Metanephros (tissue), 2 donors: ENCODE results near the gene RABL6. TPM values are rescaled to one million over a fixed set of nuclear protein-coding genes. Genes with fewer than 3 reads are reported as not detected.

ENCODE experiments used
- small RNA-seq: library from RNA; depleted of rRNA; stranded (forward); fragments of <200 nt; gene quantifications from one replicate; pipeline ENCODE3, GENCODE V24; 2014; ENCODE audit warnings: low replicate concordance
- total RNA-seq: library from RNA; depleted of rRNA; stranded (reverse); fragments of >200 nt; gene quantifications from one replicate; pipeline ENCODE4 v1.2.3, GENCODE V29; 2014

RABL6 gene, protein sequence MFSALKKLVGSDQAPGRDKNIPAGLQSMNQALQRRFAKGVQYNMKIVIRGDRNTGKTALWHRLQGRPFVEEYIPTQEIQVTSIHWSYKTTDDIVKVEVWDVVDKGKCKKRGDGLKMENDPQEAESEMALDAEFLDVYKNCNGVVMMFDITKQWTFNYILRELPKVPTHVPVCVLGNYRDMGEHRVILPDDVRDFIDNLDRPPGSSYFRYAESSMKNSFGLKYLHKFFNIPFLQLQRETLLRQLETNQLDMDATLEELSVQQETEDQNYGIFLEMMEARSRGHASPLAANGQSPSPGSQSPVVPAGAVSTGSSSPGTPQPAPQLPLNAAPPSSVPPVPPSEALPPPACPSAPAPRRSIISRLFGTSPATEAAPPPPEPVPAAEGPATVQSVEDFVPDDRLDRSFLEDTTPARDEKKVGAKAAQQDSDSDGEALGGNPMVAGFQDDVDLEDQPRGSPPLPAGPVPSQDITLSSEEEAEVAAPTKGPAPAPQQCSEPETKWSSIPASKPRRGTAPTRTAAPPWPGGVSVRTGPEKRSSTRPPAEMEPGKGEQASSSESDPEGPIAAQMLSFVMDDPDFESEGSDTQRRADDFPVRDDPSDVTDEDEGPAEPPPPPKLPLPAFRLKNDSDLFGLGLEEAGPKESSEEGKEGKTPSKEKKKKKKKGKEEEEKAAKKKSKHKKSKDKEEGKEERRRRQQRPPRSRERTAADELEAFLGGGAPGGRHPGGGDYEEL
- 44.3 TPM for total RNA-seq

DNA sequence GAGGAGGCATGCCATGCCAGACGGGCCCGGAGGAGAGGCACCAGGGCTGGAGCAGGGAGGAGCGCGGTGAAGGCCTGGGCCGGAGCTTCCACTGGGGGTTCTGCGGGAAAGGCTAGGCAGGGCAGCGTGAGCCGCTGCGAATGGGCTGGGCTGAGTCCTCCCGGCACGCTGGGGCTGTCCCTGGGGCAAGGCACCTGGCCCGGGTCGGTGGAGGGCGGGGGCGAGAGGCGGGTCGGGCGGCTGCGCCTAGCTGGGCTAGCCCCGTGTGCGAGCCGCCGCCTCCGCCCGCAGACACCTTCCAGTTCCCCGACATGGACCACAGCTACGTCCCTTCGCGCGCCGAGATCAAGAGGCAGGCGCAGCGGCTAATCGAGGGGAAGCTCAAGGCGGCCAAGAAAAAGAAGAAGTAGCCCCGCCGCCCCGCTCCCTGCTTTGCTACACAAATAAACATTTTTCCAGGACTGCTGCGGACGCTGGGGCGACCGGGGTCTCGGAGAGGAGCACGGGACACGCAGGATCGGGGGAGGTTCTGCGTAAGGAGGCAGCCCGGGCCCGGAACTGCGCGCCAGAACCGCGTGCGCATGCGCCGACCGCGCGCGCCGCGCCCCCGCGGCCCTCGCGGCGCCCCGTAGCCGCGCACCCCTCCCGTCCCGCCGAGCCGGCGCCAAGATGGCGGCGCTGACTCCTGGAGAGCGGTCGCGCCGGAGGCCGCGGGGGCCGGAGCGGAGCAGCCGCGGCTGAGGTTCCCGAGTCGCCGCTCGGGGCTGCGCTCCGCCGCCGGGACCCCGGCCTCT is at the start of gene RABL6:
TSS of gene RABL6 (plus strand) at position 668 of the 794 bp plus-strand sequence. CDS start 249 bp downstream, outside the sequence.

DNA sequence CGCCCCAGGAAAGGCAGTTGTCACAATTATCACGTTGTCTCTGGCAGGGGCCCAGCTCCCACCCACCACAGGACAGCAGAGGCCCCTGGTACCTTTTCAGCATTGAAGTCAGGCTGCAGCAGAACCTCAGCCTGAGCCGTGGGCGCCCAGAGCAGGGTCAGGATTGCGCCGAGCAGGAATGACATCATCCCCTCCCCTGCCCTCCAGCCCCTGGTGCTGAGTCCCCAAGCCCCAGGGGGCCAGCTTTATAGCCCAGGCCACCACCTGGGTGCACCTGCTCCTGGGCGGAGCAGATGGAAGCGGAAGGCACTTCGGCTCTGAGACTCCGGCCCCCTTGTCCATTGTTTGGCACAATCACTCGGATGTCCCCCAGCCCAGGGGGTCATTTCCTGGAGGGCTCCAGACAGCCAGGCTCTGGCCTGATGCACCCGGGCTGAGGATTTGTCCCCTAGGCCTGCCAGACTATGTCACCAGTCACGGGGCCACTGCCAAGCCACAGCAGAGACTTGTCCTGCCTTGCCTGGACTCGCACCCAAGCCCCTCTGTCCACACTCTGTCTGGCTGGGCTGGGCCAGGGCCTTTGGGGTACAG is 43.4 kb upstream of the RABL6 start, which contains the start of gene LCN15:
TSS of gene LCN15 (minus strand) at position 218 of the 591 bp plus-strand sequence. CDS start at position 188, 30 bp downstream.

DNA sequence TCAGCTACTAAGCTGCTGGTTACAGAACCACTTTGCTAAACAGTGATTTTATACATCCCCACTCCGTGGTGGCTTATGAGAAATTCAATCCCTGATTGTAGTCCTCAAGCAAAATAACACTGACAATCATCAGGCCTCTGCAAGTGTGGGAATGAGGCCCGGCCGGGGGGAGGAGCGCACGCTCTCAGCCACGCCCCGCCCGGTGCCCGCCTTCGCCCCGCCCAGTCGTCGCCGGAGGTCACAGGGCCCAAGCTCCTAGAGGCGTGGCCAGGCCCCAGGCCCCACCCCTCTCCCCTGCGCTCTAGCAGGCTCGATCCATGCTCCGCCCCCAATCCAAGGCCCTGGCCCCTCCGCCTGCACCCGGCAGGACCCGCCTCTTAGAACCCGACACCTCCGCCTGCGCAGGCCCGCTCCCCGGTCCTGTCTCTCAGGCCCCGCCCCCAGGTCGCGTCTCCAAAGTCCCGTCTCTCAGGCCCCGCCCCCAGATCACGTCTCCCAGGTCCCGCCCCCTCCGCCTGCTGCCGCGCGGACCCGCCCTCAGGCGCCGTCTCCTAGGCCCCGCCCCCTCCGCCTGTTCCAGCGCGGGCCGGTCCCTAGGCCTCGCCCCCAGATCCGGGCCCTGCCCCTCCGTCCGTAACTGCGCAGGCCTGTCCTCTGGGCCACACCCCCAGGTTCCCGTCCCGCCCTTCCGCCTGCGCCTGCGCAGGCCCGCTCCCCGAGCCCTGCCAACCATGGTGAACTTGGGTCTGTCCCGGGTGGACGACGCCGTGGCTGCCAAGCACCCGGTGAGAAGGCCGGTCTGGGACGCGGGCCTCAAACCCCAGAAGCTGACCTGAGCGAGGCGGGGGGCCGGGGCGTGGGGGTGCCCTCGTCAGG is 16.9 kb upstream of the RABL6 start, which contains the start of gene TMEM141:
TSS of gene TMEM141 (plus strand) at position 705 of the 876 bp plus-strand sequence. CDS start at position 732, 27 bp downstream.

DNA sequence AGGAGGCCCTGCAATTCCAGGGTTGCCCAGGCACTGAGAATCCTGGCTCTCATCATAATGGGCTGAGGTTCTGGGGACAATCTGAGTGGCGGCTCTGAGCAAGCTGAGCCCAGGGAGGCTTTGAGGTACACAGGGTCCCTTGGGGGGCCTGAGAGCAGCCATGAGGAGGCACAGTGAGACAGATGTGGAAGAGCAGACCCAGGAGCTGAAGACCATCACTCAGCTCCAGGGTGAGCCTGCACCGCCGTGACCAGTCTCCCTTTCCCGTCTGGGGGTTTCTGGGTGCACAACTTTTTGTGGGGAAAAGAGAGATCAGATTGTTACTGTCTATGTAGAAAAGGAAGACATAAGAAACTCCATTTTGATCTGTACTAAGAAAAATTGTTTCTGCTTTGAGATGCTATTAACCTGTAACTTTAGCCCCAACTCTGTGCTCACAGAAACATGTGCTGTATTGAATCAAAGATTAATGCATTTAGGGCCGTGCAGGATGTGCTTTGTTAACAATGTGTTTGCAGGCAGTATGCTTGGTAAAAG is 11.4 kb upstream of the RABL6 start, which contains the start of gene CCDC183:
TSS of gene CCDC183 (plus strand) at position 101 of the 537 bp plus-strand sequence. CDS start at position 161, 60 bp downstream.

DNA sequence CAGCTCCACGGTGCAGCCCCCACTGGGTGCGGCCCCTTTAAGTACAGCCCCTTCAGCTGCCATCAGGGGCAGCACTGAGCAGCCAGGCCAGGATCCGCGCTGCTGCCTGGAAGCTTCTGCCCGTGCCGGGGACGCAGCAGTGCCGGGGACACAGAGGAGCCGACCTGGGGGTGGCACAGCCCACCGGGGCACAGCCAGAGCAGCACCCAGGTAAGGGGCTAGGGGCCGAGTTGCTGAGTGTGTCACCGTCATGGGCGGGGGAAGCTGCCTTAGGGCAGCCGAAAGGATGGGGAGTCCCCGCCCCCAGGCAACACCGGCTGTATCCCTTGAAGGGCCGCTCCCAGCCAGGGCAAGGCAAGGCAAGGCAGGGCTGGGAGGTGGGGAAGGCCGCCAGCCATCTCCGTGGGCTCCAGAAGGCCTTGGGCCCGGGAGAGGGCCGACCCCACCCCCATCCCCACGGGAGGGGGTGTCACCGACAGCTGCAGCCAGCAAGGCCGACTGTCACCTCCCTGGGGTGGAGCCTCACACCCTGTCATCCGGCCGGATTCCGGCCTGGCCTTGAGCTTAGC is 34.7 kb downstream of the RABL6 start, which contains the start of gene AJM1:
TSS of gene AJM1 (plus strand) at position 99 of the 569 bp plus-strand sequence. CDS start 1,937 bp downstream, outside the sequence.

DNA sequence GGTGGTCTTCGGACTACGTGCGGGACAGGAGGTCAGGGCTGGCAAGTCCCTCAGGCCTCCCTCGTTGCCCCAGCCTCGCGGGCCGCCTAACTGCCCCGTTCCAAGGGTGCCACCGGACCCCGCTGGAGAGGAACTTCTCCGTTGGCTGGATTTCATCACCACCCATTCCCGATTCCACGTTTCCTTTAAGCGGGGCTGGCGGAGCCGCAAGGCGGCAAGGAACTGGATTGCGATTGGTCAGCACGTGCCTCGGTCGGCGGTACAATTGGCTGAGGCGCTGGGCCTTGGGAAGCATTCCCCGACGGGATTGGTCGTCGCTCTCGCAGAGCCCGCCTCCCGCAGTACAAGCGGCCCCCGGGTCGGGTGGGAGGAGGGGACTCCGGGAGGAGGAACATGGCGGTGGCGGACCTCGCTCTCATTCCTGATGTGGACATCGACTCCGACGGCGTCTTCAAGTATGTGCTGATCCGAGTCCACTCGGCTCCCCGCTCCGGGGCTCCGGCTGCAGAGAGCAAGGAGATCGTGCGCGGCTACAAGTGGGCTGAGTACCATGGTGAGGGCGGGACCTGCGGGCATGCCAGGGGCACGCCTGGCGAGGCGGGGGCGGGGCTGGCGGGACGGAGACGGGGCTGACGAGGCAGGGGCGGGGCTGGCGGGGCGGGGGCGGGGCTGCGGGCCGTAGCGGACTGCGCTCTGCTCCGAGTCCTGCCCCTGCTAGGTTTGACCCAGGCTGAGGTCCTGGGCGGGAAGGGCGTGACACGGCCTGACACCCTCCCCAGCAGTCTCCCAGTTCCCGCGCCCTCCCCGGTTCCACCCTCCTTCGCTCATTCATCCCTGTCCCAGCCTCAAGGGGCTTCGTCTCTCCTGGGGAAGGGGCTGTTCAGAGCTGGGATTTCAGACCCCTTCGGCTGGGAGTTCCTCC is 41.6 kb downstream of the RABL6 start, which contains the start of gene PHPT1:
TSS of gene PHPT1 (plus strand) at position 372 of the 922 bp plus-strand sequence. CDS start at position 394, 22 bp downstream.

DNA sequence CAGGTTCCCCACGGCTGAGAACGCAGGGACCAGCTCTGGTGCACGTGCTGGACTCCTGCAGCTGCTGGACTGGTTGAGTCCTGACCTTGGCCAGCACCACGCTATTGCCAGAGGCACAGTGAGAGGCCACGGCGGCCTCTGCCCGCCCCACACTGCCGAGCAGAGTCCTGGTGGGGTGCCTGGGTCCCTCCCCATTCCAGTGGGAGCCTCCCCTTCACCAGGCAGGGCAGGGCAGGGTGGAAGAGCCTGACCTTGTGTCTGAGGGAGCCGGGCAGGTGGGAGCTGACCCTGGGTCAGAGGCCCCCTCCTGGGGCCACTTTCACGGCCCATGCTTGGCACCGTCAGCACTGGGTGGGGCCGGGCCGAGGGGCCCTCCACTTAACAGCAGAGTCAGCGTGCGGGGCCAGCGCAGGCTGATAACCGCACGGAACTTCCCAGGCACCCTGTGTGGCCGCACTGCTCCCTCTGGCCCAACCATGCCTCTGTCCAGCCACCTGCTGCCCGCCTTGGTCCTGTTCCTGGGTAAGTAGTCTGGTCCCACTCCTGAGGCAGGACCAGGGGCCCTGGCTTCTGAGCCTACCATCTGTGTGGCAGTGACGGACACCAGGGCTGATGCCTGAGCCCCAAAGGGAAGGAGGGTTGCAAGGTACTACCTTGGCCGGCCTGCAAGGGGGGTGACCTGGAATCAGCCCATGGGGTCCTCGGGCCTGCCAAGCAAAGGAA is 44.4 kb downstream of the RABL6 start, which contains the start of gene MAMDC4:
TSS of gene MAMDC4 (plus strand) at position 406 of the 723 bp plus-strand sequence. CDS start at position 477, 71 bp downstream.

DNA sequence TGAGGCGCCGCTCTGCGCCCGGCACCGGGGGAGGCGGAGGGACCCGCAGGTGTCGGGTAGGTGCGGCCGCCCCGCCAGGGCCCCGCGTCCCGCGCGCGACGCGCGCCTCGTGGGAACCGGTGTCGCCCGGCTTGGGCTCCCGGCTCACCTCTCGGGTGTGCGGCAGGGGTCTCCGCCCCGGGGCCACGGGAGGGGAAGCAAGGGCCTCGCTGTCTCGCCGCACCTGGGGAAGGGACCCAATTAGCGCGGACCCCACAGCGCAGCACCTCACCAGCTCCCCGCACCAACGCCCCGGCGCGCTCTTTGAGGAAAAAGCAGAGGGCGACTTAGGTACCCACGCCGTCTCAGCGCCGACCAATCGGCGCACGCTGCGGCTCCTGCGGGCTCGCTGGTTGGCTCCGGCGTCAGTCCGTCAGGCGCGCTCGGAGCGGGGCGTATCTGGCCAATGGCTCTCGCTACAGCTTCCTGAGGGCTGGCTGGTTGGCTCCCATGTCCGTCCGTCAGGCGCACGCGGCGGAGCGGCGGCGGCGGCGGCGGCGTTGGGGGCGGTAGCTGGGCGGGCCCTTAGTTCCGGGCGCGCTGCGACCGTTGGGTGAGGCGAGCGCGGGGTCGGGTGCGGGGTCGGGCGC is 78.3 kb downstream of the RABL6 start, which contains the start of gene TRAF2:
TSS of gene TRAF2 (plus strand) at position 567 of the 629 bp plus-strand sequence. CDS start 12,225 bp downstream, outside the sequence.

Small RNA genes within 50 kb of the gene (small RNA-seq; reads per million reads assigned to genes)
- gene AL355987.2 (not detected), gene ATP6V1G1P3 (not detected), gene MIR4292 (not detected), gene MIR4479 (not detected)

Other genes starting within 250 kb of the RABL6 start
- 131 TPM for gene EGFL7, start 145.0 kb upstream of the RABL6 start, total RNA-seq
- 62.5 TPM for gene AGPAT2, start 120.5 kb upstream of the RABL6 start, total RNA-seq
- gene DIPK1B, start 95.4 kb upstream of the RABL6 start, total RNA-seq: 39.6 TPM
- 0.47 TPM for gene LCN10, start 65.0 kb upstream of the RABL6 start, total RNA-seq
- gene LCN6, start 59.4 kb upstream of the RABL6 start, total RNA-seq: not detected
- gene LCN8, start 49.7 kb upstream of the RABL6 start, total RNA-seq: 0.82 TPM
- gene LCN15, start 43.4 kb upstream of the RABL6 start, total RNA-seq: not detected
- gene TMEM141, start 16.6 kb upstream of the RABL6 start, total RNA-seq: 58.8 TPM
- 3.1 TPM for gene CCDC183, start 11.6 kb upstream of the RABL6 start, total RNA-seq
- 1.5 TPM for gene AJM1, start 34.5 kb downstream of the RABL6 start, total RNA-seq
- 68.5 TPM for gene PHPT1, start 41.5 kb downstream of the RABL6 start, total RNA-seq
- 10.9 TPM for gene MAMDC4, start 44.4 kb downstream of the RABL6 start, total RNA-seq
- 172 TPM for gene EDF1, start 58.4 kb downstream of the RABL6 start, total RNA-seq
- gene TRAF2, start 78.6 kb downstream of the RABL6 start, total RNA-seq: 18.9 TPM
- gene FBXW5, start 136.8 kb downstream of the RABL6 start, total RNA-seq: 87.0 TPM
- not detected for gene C8G, start 137.3 kb downstream of the RABL6 start, total RNA-seq
- gene LCN12, start 144.3 kb downstream of the RABL6 start, total RNA-seq: 10.2 TPM
- gene PTGDS, start 169.6 kb downstream of the RABL6 start, total RNA-seq: 43.3 TPM
- 0.41 TPM for gene LCNL1, start 175.0 kb downstream of the RABL6 start, total RNA-seq
- gene PAXX, start 184.5 kb downstream of the RABL6 start, total RNA-seq: 28.0 TPM
- 2.5 TPM for gene CLIC3, start 188.6 kb downstream of the RABL6 start, total RNA-seq
- 39.4 TPM for gene ABCA2, start 220.3 kb downstream of the RABL6 start, total RNA-seq
- gene FUT7, start 224.1 kb downstream of the RABL6 start, total RNA-seq: 0.35 TPM
- 28.6 TPM for gene NPDC1, start 238.2 kb downstream of the RABL6 start, total RNA-seq
- 3.6 TPM for gene ENTPD2, start 246.1 kb downstream of the RABL6 start, total RNA-seq